ENCODE measurements around the gene ZSCAN32.

Gene ZSCAN32

GRCh38 chr16:3400779-3401688, at the start of gene ZSCAN32, which contains the start of gene ZNF174:
TSS of gene ZSCAN32 (minus strand) at chr16:3401004. CDS start at chr16:3397557, 3,447 bp downstream.
TSS of gene ZNF174 (plus strand) at chr16:3401215. CDS start at chr16:3402005, 790 bp downstream.
- peak; percentile 94 for DNase-seq (ENCODE audit: low read depth in 2 of 2)

DNA sequence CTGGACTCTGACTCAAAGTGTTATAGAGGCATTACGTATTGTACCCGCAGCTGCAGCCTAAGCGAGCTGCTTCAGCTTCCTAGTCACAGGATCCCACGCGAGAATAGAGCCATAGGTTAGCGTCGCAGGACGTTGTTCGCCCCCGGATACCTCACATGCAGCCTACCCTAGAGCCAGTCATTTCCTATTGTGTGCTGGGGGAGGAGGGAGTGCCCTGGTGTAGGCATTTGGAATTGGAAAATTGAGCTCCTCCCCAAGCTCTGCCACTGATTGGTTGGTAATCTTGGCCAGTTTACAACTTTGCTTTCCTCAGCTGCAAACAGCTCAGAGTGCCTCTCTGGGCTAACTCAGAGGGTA, 43.2 kb upstream of the ZSCAN32 start:
- DNase-seq (ENCODE audit: low read depth in 2 of 2): no peak

DNA sequence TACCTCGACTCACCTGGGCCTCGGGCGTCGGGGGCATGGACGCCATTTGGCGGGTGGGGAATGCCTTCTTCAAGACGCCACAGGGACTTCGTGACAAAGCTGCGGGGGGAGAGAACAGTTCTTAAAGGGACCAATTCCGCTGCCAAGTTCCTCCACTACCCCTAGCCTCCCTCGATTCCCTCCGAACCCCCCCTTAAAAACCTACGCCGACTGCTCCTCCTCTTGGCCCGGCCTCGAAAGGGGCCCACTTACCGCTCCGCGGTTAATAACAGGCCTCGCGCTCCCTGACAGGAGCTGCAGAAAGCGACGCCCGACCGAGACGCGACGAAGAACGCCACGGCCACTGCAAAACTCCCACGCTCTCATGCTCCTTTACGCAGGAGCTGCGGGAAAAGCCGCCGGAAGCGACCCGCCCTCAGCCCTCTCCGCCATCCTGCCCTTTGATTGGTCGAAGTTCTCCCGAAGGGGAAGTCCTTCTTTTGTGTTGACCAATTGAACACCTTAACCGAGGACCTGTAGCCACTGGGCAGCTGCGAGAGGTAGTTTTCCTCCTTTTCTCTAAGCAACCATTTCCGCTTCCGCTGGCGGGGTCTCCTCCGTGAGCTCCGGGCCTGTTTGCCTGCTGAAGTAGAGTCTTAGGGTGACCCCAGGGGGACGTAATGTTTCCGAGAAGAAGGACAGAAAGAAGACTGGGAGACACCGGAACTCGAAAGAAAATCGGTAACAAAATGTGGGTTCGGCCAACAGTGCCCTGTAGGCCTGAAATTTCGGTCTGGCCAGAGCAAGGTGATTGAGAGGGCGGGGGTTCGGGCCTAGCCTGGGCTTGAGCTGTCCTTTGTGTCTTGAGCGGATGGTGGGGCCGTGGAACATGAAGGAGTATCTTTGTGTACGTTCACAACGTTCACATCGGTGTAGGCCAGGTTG, 42.6 kb upstream of the ZSCAN32 start, which contains the start of the genes NAA60 and ZNF597:
Gene NAA60, plus strand, starts transcription at position 573 of the 924 bp plus-strand sequence. CDS start 32,548 bp downstream, outside the sequence.
Gene ZNF597, minus strand, starts transcription at position 397 of the 924 bp plus-strand sequence. Its CDS starts 351 bp downstream, at position 46.
- DNase-seq (ENCODE audit: low read depth in 2 of 2): peak; percentile 48 to 49

- DNase-seq (ENCODE audit: low read depth in 2 of 2): no peak
These were observed 38.8 kb upstream of the ZSCAN32 start for GRCh38 chr16:3439637-3440036.

GRCh38 chr16:3434373-3434772, 33.6 kb upstream of the ZSCAN32 start:
- no peak for DNase-seq (ENCODE audit: low read depth in 2 of 2)

GRCh38 chr16:3431779-3432219, 31.0 kb upstream of the ZSCAN32 start:
- DNase-seq (ENCODE audit: low read depth in 2 of 2): no peak

DNA sequence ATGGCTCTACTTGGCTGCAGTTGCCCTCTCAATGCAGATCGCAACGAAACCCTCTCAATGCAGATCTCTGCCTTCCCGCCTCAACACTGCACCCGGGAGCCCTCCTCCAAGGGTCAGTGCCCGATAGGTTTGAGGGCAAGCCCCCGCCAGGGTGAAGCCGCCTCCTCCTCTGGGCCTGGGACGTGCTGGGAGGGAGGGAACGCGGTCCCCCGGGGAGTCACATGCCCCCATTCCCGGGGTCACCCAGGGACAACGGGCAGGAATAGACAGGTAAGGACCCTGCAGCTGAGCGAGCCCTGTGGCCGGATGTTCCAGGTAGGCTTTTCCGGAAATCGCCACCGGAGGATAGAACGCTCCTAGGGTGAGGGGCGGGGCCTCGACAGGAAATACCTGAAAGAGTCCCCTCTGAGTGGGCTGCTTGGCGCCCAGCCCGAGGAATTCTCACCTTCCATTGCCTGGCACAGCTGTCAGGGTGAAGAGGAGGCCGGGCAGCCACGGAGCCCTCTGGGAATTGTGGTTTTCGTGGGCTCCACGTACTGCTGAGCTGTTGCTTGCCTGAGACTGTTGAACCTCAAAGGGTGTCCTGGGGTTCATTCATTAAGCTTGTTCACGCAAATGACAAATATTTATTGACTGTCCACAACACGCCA, 13.1 kb upstream of the ZSCAN32 start:
- no peak for DNase-seq (ENCODE audit: low read depth in 2 of 2)

- no peak for DNase-seq (ENCODE audit: low read depth in 2 of 2)
These were observed 7.9 kb upstream of the ZSCAN32 start for GRCh38 chr16:3408561-3409197.

GRCh38 chr16:3401719-3402397, 1.1 kb upstream of the ZSCAN32 start:
- DNase-seq (ENCODE audit: low read depth in 2 of 2): no peak

- no peak for DNase-seq (ENCODE audit: low read depth in 2 of 2)
These were observed 392 bp downstream of the ZSCAN32 start for GRCh38 chr16:3400446-3400778.

- no peak for DNase-seq (ENCODE audit: low read depth in 2 of 2)
These were observed 11.0 kb downstream of the ZSCAN32 start for GRCh38 chr16:3389663-3390338.

DNA sequence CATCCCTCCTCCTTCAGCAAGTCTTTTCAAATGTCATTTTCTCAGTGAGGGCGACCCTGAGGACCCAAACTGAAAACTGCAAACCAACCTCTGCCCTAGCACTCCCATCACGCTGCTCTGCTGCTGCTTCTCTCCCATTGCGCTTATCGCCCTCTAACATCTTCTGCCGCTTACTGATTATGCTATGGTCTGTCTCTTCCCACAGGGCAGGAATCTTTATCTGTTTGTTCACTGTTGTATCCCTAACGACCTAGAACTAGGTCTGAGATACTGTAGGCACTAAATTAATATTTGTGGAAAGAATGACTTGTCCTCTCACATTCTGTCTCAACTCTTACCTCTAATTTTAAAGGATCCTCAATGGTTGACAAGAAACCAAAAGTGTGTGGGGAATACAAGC, 12.5 kb downstream of the ZSCAN32 start:
- DNase-seq (ENCODE audit: low read depth in 2 of 2): no peak

DNA sequence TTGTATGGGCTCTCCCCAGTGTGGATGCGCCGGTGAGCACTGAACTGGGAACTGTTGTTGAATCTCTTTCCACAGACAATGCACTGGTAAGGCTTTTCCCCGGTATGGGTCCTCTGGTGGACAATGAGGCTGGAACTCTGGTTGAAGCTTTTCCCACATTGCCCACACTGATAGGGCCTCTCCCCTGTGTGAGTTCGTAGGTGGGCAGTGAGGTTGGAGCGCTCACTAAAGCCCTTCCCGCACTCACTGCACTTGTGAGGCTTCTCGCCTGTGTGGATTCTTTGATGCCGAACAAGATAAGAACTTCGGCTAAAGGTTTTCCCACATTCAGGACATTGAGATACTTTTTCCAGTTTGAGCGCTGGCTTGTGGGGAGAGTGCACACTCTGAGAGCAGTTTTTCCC, 17.8 kb downstream of the ZSCAN32 start:
- no peak for DNase-seq (ENCODE audit: low read depth in 2 of 2)

- no peak for DNase-seq (ENCODE audit: low read depth in 2 of 2)
These were observed 22.9 kb downstream of the ZSCAN32 start for GRCh38 chr16:3377917-3378316.

- no peak for DNase-seq (ENCODE audit: low read depth in 2 of 2)
These were observed 25.1 kb downstream of the ZSCAN32 start for GRCh38 chr16:3375680-3376079.

DNA sequence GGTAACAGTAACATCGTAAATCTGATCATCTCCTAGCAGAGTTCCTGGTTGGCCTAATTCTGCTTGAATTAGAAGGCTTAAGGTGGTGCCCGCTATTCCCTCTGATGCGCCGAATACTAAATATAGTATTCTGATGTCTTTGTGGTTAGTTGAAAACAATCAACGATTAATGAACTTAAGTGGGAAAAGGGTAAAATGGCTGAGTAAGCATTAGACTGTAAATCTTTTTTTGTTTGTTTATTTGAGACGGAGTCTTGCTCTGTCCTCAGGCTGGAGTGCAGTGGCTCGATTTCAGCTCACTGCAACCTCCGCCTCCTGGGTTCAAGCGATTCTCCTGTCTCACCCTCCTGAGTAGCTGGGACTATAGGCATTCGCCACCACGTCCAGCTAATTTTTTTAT, 31.7 kb downstream of the ZSCAN32 start:
- no peak for DNase-seq (ENCODE audit: low read depth in 2 of 2)

DNA sequence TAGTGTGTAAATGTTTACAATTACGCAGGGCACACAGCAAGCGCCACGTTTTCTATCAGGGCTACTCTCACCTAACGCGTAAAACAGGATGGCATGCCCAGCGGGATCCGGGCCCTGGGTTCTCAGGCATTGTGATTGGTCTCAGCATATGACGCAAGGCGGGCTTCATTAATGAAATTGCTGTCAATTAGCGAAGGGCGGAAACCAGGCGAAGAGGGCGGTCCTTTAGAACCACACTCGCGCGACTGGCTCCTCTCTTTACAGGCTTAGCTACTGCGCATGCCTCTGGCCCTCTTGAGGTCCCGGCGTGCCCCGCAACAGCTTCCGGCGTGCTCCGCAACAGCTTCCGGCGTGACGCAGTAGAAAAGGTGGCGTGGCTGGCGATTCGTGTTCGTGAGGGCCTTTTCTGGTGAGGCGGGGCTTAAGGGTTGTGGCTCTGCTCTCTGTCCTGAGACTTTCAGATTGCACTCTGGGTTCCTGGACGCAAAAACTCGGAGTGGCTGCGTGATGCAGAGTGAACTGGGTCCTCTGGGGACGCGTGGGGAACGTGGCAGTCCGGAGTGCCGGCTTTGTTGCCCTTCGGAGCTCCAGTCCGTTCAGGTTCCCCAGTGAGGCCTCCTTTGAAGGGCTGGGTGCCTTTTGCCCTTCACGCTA, 35.9 kb downstream of the ZSCAN32 start:
- peak; percentile 55 to 61 for DNase-seq (ENCODE audit: low read depth in 2 of 2)

GRCh38 chr16:3363793-3364192, 37.0 kb downstream of the ZSCAN32 start:
- DNase-seq (ENCODE audit: low read depth in 2 of 2): no peak

GRCh38 chr16:3362931-3363330, 37.9 kb downstream of the ZSCAN32 start:
- no peak for DNase-seq (ENCODE audit: low read depth in 2 of 2)

- no peak for DNase-seq (ENCODE audit: low read depth in 2 of 2)
These were observed 41.9 kb downstream of the ZSCAN32 start for GRCh38 chr16:3358871-3359270.
